Measurements from ENCODE around the gene TMEM117. TPM values are rescaled to one million over a fixed set of nuclear protein-coding genes. Genes with fewer than 3 reads are reported as not detected.
A peak's percentile ranks its signal among the peaks of the same experiment; 100 is the strongest.
"Not testable (repeated sequence)": the region's sequence is repeated elsewhere in the genome, so short reads cannot be mapped to it uniquely, and the experiment has no call there.

TMEM117 gene
- total and polyA plus RNA-seq, 11 donors, result 3.7 to 13.5 (median 7.3) TPM

- no peak for DNase-seq
- ATAC-seq, result no peak
- TF ChIP-seq, protein P1, sequence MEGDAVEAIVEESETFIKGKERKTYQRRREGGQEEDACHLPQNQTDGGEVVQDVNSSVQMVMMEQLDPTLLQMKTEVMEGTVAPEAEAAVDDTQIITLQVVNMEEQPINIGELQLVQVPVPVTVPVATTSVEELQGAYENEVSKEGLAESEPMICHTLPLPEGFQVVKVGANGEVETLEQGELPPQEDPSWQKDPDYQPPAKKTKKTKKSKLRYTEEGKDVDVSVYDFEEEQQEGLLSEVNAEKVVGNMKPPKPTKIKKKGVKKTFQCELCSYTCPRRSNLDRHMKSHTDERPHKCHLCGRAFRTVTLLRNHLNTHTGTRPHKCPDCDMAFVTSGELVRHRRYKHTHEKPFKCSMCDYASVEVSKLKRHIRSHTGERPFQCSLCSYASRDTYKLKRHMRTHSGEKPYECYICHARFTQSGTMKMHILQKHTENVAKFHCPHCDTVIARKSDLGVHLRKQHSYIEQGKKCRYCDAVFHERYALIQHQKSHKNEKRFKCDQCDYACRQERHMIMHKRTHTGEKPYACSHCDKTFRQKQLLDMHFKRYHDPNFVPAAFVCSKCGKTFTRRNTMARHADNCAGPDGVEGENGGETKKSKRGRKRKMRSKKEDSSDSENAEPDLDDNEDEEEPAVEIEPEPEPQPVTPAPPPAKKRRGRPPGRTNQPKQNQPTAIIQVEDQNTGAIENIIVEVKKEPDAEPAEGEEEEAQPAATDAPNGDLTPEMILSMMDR (IDR thresholded peaks at IDR 0.05), result no peak
- TF ChIP-seq POLR2A (IDR thresholded peaks at IDR 0.05), result no peak
- H3K4me3 ChIP-seq, result no peak overlapping the region
- peaks cover 0 to 22% (median 0%) of the 10 kb centered on the region in 12 donors for H3K9me3 ChIP-seq
- H3K27me3 ChIP-seq, result no peaks in the 10 kb centered on the region
- no peaks in the 10 kb centered on the region for H3K36me3 ChIP-seq
- intact Hi-C loops (cut with DNase I), result no loop called here
- WGBS, 4 donors, result 93 to 97% (median 95%) methylated on average over 2 of the region's 2 CpGs
- H3K27ac ChIP-seq, result no peak overlapping the region
- no peaks in the 10 kb centered on the region for H3K4me1 ChIP-seq
Observed at GRCh38 chr12:44245932-44246331, 410.1 kb downstream of the TMEM117 start.

GRCh38 chr12:44246482-44247105, 410.7 kb downstream of the TMEM117 start:
- 45 to 55% (median 52%) methylated on average over 3 of the region's 3 CpGs for WGBS, 4 donors
- Histone ChIP-seq H3K9me3 (peaks cover 0 to 22% (median 0%) of the 10 kb centered on the region in 12 donors), H3K36me3 (no peaks in the 10 kb centered on the region), H3K27me3 (no peaks in the 10 kb centered on the region), H3K4me3 (no peak overlapping the region), H3K27ac (no peak overlapping the region), H3K4me1 (no peaks in the 10 kb centered on the region)
- TF ChIP-seq POLR2A (IDR thresholded peaks at IDR 0.05), result no peak
- ATAC-seq (no peak), DNase-seq (no peak)
- intact Hi-C loops (cut with DNase I), result no loop called here

DNA sequence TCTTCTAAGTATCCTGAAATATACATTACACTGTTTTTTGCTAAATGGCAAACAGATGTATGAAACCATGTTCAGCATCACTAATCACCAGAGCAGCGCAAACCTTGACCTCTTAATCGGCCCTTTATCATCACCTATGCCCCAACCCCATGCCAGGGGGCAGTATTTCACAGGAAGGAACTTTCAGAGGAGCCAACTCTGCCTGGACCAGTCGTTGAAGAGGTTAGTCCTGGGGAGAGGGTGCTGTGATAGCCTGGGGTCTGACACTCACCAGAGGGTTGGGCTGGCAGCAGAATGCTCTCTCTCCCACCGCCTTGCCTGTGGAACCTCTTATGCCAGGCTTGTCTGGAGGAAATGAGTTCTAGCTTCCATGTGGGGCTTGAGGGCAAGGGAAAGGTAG, 411.7 kb downstream of the TMEM117 start:
- no peaks in the 10 kb centered on the region for H3K4me1 ChIP-seq
- H3K27me3 ChIP-seq, result no peaks in the 10 kb centered on the region
- TF ChIP-seq, protein P1 (IDR thresholded peaks at IDR 0.05), result no peak
- no peak for TF ChIP-seq POLR2A (IDR thresholded peaks at IDR 0.05)
- H3K4me3 ChIP-seq, result no peak overlapping the region
- DNase-seq (no peak), ATAC-seq (no peak)
- no peaks in the 10 kb centered on the region for H3K36me3 ChIP-seq
- peaks cover 0 to 18% (median 0%) of the 10 kb centered on the region in 12 donors for H3K9me3 ChIP-seq
- H3K27ac ChIP-seq, result no peak overlapping the region
- intact Hi-C loops (cut with DNase I), result no loop called here
- 72 to 77% (median 75%) methylated on average over 4 of the region's 4 CpGs for WGBS, 4 donors

DNA sequence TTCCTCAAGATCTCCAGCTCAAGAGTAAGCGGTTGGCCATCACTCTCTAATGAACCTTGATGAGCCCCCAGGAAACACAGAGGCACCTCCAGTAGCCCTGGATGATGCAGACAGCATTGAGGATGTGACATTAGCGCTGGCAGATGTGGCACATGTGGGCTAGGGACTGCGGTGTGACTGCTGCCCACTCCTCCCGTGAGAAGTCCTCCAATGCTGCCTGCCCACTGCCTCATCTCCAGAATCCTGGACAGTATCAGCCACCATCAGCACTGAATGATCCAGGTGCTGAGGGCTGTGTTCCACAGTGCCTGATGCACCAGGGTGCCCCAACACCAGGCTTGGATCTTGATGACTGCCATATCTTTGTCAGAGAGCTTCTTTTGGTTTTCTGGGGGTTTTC, 412.6 kb downstream of the TMEM117 start:
- intact Hi-C loops (cut with DNase I), result no loop called here
- no peaks in the 10 kb centered on the region for H3K36me3 ChIP-seq
- DNase-seq (no peak), ATAC-seq (peak in 1 of 4 donors; percentile 20)
- peaks cover 0 to 13% (median 0%) of the 10 kb centered on the region in 12 donors for H3K9me3 ChIP-seq
- H3K4me3 ChIP-seq, result no peak overlapping the region
- no peak overlapping the region for H3K27ac ChIP-seq
- no peaks in the 10 kb centered on the region for H3K4me1 ChIP-seq
- TF ChIP-seq, protein P1 (IDR thresholded peaks at IDR 0.05), result no peak
- TF ChIP-seq POLR2A (IDR thresholded peaks at IDR 0.05), result no peak
- 95 to 98% (median 97%) methylated on average over 3 to 4 of the region's 4 CpGs for WGBS, 4 donors
- no peaks in the 10 kb centered on the region for H3K27me3 ChIP-seq

DNA sequence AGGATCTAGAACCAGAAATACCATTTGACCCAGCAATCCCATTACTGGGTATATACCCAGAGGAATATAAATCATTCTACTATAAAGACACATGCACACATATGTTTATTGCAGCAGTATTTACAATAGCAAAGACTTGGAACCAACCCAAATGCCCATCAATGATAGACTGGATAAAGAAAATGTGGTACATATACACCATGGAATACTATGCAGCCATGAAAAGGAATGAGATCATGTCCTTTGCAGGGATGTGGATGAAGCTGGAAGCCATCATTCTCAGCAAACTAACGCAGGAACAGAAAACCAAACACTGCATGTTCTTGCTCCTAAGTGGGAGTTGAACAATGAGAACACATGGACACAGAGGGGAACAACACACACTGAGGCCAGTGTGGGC, 414.6 kb downstream of the TMEM117 start:
- H3K27ac ChIP-seq; DNase-seq; ATAC-seq; intact Hi-C loops (cut with DNase I); H3K27me3 ChIP-seq; H3K36me3 ChIP-seq; H3K4me3 ChIP-seq; H3K4me1 ChIP-seq: not testable (repeated sequence)
- H3K9me3 ChIP-seq, result peaks cover 0 to 13% (median 0%) of the 10 kb centered on the region in 12 donors
- 93 to 100% (median 95%) methylated on average over 1 of the region's 1 CpG for WGBS, 4 donors
